Neuron (in vitro differentiated cells): ENCODE measurements around the gene AFF1.
A peak's percentile ranks its signal among the peaks of the same experiment; 100 is the strongest.
"Not testable (repeated sequence)": the region's sequence is repeated elsewhere in the genome, so short reads cannot be mapped to it uniquely, and the experiment has no call there.

Source experiments
- H2AFZ ChIP-seq: one replicate; pipeline ENCODE4 v1.6.1; 2013; ENCODE audit warnings: low read depth, mild to moderate bottlenecking, inconsistent platforms, low read length, moderate library complexity
- H3K27me3 ChIP-seq: one replicate; pipeline ENCODE4 v1.6.1; 2013; ENCODE audit warnings: low read length; ENCODE audit not compliant: insufficient read depth
- H3K36me3 ChIP-seq: one replicate; pipeline ENCODE4 v1.6.1; 2013; ENCODE audit warnings: low read length; ENCODE audit not compliant: insufficient read depth
- H3K4me1 ChIP-seq: one replicate; pipeline ENCODE4 v1.6.1; 2013; ENCODE audit warnings: low read length; ENCODE audit not compliant: insufficient read depth
- H3K4me3 ChIP-seq: 2 replicates; pipeline ENCODE4 v1.5.1; 2013; ENCODE audit warnings: mild to moderate bottlenecking, low read length, moderate library complexity
- H3K9me3 ChIP-seq: one replicate; pipeline ENCODE4 v1.6.1; 2013; ENCODE audit warnings: low read length

The AFF1 gene

GRCh38 chr4:87006676-87007527 is 72.1 kb downstream of the AFF1 start:
- H3K27me3 ChIP-seq = no peaks in the 10 kb centered on the region
- peak overlapping the region; percentile 84 for H2AFZ ChIP-seq
- H3K4me1 ChIP-seq = peaks cover 38% of the 10 kb centered on the region
- peak overlapping the region; percentile 82 for H3K4me3 ChIP-seq
- no peaks in the 10 kb centered on the region for H3K9me3 ChIP-seq
- no peaks in the 10 kb centered on the region for H3K36me3 ChIP-seq

- Histone ChIP-seq H3K27me3 (no peaks in the 10 kb centered on the region), H3K9me3 (no peaks in the 10 kb centered on the region), H2AFZ (peak overlapping the region; percentile 84), H3K4me1 (peaks cover 34% of the 10 kb centered on the region), H3K36me3 (no peaks in the 10 kb centered on the region), H3K4me3 (peak overlapping the region; percentile 82)
These were observed 73.0 kb downstream of the AFF1 start for GRCh38 chr4:87007528-87008446.

- H3K4me3 ChIP-seq = peak overlapping the region; percentile 82
- H3K4me1 ChIP-seq = peaks cover 34% of the 10 kb centered on the region
These were observed 74.4 kb downstream of the AFF1 start for GRCh38 chr4:87009095-87009648.

GRCh38 chr4:87010192-87010591 is 75.4 kb downstream of the AFF1 start:
- peaks cover 28% of the 10 kb centered on the region for H3K4me1 ChIP-seq
- H3K9me3 ChIP-seq = no peaks in the 10 kb centered on the region
- H2AFZ ChIP-seq = no peak overlapping the region
- no peaks in the 10 kb centered on the region for H3K36me3 ChIP-seq
- no peaks in the 10 kb centered on the region for H3K27me3 ChIP-seq
- no peak overlapping the region for H3K4me3 ChIP-seq

More at GRCh38 chr4:87009095-87009648, 74.4 kb downstream of the AFF1 start:
- H3K36me3 ChIP-seq = no peaks in the 10 kb centered on the region
- H3K9me3 ChIP-seq = no peaks in the 10 kb centered on the region
- no peak overlapping the region for H2AFZ ChIP-seq
- no peaks in the 10 kb centered on the region for H3K27me3 ChIP-seq

GRCh38 chr4:87011340-87012034 is 76.7 kb downstream of the AFF1 start:
- no peak overlapping the region for H3K4me3 ChIP-seq
- H3K4me1 ChIP-seq = peaks cover 21% of the 10 kb centered on the region
- no peaks in the 10 kb centered on the region for H3K9me3 ChIP-seq
- H3K36me3 ChIP-seq = no peaks in the 10 kb centered on the region
- no peaks in the 10 kb centered on the region for H3K27me3 ChIP-seq
- H2AFZ ChIP-seq = no peak overlapping the region

GRCh38 chr4:87012265-87012953 is 77.6 kb downstream of the AFF1 start:
- peaks cover 21% of the 10 kb centered on the region for H3K4me1 ChIP-seq
- H3K4me3 ChIP-seq = no peak overlapping the region
- H3K36me3 ChIP-seq = no peaks in the 10 kb centered on the region
- no peaks in the 10 kb centered on the region for H3K27me3 ChIP-seq
- no peaks in the 10 kb centered on the region for H3K9me3 ChIP-seq
- H2AFZ ChIP-seq = no peak overlapping the region

- H3K27me3 ChIP-seq, H3K36me3 ChIP-seq, H2AFZ ChIP-seq, H3K9me3 ChIP-seq, H3K4me3 ChIP-seq: not testable (repeated sequence)
- peaks cover 25% of the 10 kb centered on the region for H3K4me1 ChIP-seq
These were observed 78.1 kb downstream of the AFF1 start for GRCh38 chr4:87012954-87013308.

- Histone ChIP-seq H3K9me3 (no peaks in the 10 kb centered on the region), H3K4me3 (no peak overlapping the region), H3K4me1 (peaks cover 13% of the 10 kb centered on the region), H3K27me3 (no peaks in the 10 kb centered on the region), H2AFZ (no peak overlapping the region), H3K36me3 (no peaks in the 10 kb centered on the region)
These were observed 79.5 kb downstream of the AFF1 start for GRCh38 chr4:87014284-87014782.

GRCh38 chr4:87015416-87015815 is 80.6 kb downstream of the AFF1 start:
- Histone ChIP-seq H3K4me1 (peaks cover 9% of the 10 kb centered on the region), H3K9me3 (no peaks in the 10 kb centered on the region), H2AFZ (no peak overlapping the region), H3K36me3 (no peaks in the 10 kb centered on the region), H3K27me3 (no peaks in the 10 kb centered on the region), H3K4me3 (no peak overlapping the region)

- H3K9me3 ChIP-seq = no peaks in the 10 kb centered on the region
- H2AFZ ChIP-seq = no peak overlapping the region
- no peak overlapping the region for H3K4me3 ChIP-seq
- H3K4me1 ChIP-seq = peaks cover 4% of the 10 kb centered on the region
- no peaks in the 10 kb centered on the region for H3K36me3 ChIP-seq
- no peaks in the 10 kb centered on the region for H3K27me3 ChIP-seq
These were observed 83.0 kb downstream of the AFF1 start for GRCh38 chr4:87017580-87018342.

GRCh38 chr4:87018753-87019152 is 83.9 kb downstream of the AFF1 start:
- H3K4me1 ChIP-seq = peaks cover 4% of the 10 kb centered on the region
- no peaks in the 10 kb centered on the region for H3K36me3 ChIP-seq
- H3K27me3 ChIP-seq = no peaks in the 10 kb centered on the region
- no peaks in the 10 kb centered on the region for H3K9me3 ChIP-seq
- H3K4me3 ChIP-seq = no peak overlapping the region
- no peak overlapping the region for H2AFZ ChIP-seq
